Mammary epithelial cell (primary cell): ENCODE data around the gene EFR3B.

Experiments used
- CTCF ChIP-seq, 2 donors: IDR thresholded peaks in 1 of 2; conservative IDR thresholded peaks in 1 of 2; 2 replicates each; pipeline ENCODE4 v1.5.1; 2011 to 2012; ENCODE audit warnings: inconsistent platforms in 2 of 2, low read length in 2 of 2, mild to moderate bottlenecking in 2 of 2, control low read depth in 1 of 2, low read depth in 1 of 2; ENCODE audit not compliant: insufficient read depth in 1 of 2; ENCODE audit errors: extremely low read depth in 1 of 2
- EZH2 ChIP-seq: IDR thresholded peaks from 2 replicates; pipeline ENCODE4 v1.6.1; 2012; ENCODE audit warnings: low read length, inconsistent platforms, borderline replicate concordance

DNA sequence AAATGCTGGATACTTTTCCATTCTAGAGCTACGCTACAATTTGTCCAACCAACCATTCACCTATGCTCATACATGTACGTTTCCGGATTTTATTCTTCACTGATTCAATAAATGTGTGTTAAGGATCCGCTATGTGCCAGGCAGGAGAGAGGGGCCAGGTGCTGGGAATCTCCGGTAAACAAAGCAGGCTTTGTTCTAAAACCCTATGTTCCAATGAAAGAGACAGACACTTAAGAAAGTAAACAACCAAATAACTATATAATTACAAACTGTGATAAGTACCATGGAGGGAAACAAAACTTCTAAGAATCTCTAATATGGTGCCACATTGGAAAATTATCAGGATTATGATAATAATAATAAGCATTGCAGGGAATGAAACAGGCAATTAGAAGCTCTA lies 148.7 kb downstream of the EFR3B start:
- TF ChIP-seq CTCF (conservative IDR thresholded peaks at IDR 0.05 in 1 of 2, IDR thresholded peaks at IDR 0.05 in 1 of 2; ENCODE audit: extremely low read depth in 1 of 2, insufficient read depth in 1 of 2, low read depth in 1 of 2, low read length in 2 of 2) (no peak), EZH2 (no peak)
